DND-41 (cell line): Measurements from ENCODE around the gene RHOH.

Source experiments
- CTCF ChIP-seq: IDR thresholded peaks from 2 replicates; pipeline ENCODE4 v1.5.1; 2012; ENCODE audit warnings: borderline replicate concordance, low read length, moderate library complexity, mild to moderate bottlenecking; ENCODE audit not compliant: poor library complexity, severe bottlenecking; ENCODE audit errors: extremely low read depth
- EZH2 ChIP-seq: IDR thresholded peaks from 3 replicates; pipeline ENCODE4 v1.6.1; 2012; ENCODE audit warnings: borderline replicate concordance, low read depth, mild to moderate bottlenecking, moderate library complexity, low read length, inconsistent platforms; ENCODE audit not compliant: severe bottlenecking

- TF ChIP-seq CTCF (no peak), EZH2 (no peak)
These were observed 44.2 kb downstream of the RHOH start for GRCh38 chr4:40241026-40241425.
